Hematopoietic multipotent progenitor cell treated with erythropoietin and hydrocortisone succinate and interleukin-3 and kit ligand, for 6 days (in vitro differentiated cells): Measurements from ENCODE around the gene SAMD4A.

Experiments used
- DNase-seq: peaks from one replicate; pipeline ENCODE4 v3.0.0-alpha.2; 2015

SAMD4A gene, protein sequence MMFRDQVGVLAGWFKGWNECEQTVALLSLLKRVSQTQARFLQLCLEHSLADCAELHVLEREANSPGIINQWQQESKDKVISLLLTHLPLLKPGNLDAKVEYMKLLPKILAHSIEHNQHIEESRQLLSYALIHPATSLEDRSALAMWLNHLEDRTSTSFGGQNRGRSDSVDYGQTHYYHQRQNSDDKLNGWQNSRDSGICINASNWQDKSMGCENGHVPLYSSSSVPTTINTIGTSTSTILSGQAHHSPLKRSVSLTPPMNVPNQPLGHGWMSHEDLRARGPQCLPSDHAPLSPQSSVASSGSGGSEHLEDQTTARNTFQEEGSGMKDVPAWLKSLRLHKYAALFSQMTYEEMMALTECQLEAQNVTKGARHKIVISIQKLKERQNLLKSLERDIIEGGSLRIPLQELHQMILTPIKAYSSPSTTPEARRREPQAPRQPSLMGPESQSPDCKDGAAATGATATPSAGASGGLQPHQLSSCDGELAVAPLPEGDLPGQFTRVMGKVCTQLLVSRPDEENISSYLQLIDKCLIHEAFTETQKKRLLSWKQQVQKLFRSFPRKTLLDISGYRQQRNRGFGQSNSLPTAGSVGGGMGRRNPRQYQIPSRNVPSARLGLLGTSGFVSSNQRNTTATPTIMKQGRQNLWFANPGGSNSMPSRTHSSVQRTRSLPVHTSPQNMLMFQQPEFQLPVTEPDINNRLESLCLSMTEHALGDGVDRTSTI

DNA sequence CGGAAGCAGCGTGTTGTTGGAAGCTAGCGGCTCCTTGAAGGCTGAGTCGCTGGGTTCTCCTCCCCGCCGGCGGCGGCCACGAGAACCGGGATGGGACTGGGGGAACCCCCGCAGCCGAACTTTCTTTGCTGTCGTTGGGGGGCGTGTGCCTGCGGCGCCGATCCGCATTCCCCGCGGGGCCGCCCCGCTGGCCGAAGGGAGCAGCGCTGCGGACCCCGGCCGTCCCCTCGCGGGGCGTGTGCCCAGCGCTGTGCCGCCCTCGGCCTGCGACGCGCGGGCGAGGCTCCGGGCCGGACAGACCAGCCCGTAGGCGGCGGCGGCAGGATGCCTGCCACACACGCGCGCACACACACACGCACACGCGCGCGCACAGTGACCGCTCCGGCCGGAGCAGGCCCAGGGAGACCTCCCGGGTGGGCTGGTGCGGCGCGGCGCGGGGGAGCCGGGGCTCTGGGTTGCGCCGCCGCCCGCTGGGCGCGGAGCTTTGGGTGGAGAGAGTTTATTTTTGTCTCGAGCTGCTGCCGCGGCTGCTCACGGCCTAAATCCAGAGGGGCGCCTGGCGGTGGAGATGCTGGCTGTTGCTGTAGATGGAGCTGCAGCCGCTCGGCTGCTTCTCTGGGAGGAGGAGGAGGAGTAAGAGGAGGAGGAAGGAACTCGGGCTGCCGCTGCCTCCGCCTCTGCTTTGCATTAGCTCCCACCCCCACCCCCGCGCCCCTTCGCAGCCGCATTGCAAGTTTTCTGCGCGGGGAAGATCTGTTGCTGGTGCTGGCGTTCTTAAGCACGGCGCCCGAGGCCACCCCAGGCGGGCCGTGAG lies at the start of gene SAMD4A:
SAMD4A (plus strand) TSS at position 719 of the 814 bp plus-strand sequence. CDS start 789 bp downstream, outside the sequence.
- peak; percentile 66 for DNase-seq

DNA sequence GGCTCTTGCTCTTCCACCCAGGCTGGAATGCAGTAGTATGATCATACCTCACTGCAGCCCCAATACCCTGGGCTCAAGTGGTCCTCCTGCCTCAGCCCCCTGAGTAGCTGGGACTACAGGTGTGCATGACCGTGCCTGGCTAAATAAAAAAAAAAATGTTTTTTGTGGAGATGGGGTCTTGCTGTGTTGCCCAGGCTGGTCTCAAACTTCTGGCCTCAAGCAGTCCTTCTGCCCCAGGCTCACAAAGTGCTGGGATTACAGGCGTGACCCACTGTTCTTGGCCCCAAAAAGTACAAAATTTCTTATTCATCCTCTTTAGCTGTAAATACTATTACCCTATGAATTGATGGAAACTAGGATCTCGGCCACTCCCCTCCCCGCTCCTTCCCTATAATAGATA lies 42.5 kb upstream of the SAMD4A start:
- DNase-seq, result no peak

DNA sequence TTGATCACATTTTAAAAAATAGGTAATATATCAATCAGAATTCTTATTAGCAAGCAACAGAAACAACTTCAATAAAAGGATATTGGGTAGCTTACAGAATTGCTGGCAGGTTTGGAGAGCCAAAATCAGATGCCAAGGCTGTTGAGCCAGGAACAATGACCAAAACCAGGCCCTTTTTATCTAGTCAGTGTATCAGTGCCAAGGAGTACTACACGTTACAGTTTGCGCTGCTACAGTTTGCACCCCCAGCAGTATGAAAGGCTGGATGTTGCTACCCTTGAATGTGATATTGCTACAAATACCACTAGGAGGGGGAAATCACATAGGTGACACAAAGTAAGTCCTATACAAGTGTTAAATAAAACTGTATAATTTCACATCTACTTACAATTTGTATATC lies 38.0 kb upstream of the SAMD4A start:
- DNase-seq, result no peak

DNA sequence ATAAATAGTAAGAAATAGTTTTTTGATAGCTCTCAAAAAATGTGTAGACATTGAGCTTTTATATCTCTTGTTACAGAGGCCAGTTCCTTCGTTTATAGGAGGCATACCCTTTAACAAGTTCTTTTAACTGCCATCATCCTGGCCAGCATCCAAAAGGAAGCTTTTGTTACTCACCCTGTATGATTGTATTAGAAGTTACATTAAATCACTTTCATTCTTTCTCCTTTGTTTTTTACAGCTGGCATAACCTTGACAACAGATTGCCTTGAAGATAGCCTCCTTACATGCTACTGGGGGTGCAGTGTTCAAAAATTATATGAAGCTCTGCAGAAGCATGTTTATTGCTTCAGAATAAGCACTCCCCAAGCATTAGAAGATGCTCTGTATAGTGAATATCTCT lies 37.1 kb upstream of the SAMD4A start:
- no peak for DNase-seq

DNA sequence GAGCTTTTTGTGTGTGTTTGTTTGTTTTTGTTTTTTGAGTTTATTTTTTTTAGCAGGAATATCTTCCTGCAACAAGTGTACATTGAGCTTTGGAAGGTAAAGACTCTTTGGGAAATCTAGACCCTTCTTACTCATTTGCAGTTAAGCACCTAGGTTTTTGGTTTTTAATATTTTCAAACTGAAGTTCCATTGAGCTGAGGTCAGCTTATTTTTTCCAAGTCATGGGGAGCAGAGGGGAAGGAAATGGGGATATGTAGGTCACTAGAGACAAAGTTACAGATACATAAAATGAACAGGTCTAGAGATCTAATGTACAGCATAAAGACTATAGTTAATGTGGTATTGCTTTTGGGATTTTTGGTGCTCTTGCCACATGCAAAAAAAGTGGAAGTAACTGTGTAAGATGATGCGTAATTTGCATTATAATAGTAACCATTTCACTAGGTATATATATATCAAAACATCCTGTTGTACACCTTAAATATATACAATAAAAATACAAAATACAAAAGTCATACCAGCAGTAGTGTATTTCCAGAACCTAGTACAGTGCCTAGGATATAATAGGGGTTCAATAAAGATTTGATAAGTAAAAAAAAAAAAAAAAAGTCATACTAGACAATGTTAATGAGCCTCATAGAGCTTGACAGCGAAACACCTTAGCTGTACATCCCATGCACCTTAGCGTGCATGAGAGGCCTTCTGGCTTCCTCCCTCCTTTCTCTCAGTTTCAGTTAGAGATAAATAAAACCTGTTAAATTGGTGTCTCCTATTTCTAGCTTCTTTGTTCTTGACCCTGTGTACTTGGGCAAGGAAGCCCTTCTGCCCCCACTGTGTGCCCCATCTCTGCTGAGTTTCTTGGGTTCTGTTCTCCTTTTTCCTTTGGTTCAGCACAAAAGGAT lies 34.6 kb upstream of the SAMD4A start:
- no peak for DNase-seq

DNA sequence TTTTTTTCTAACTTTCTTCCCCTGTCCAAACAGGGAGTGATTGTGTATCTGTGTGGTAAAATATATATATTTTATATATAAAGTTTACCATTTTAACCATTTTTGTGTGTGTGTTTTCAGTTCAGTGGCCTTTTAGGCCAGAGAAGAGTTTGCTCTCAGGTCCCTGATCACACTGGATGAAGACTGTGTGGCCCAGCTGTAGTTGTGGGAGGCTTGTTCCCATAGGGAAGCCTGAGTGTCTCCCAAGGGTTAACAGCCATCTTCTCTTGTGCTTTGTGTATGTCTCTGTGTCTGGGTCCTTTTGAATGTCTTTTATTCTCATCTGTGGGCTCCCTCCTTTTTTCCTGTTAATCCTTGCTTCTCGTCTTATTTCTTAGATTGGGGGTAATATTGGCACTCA lies 33.8 kb upstream of the SAMD4A start:
- no peak for DNase-seq

DNA sequence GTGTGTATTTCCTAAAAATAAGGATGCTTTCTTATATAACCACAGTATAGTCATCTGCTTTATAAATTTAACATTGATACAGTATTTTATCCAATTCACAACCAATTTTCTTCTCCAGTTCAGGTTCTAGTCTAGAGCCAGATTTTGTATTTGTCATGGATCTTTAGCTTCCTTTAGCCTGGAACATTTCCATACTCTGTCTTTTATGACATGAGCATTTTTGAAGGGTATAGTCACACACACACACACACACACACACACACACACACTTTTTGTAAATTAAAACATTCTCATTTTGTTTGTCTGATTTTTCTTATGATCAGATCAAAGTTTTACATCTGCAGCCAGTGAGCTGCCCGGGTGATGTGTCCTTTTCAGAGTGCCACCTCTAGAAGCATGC lies 31.8 kb upstream of the SAMD4A start:
- no peak for DNase-seq

DNA sequence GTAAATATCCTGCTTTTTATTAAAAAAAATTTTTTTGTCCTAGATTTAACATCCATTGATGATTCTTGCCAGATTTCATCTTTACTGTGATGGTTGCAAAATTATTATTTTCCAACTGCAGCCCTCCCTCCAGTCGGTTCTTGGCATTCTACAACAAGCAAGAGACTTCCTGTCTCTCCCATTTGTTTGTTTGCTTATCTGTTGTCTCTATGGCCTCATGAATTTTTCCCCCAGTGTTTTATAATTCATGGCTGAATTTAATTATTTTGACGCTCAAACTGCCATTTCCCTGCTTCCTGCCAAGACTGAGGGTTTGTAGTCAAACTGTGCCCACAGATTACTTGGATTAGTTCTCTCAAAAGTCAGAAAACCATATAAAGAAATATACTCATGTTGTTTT lies 31.3 kb upstream of the SAMD4A start:
- DNase-seq, result no peak

DNA sequence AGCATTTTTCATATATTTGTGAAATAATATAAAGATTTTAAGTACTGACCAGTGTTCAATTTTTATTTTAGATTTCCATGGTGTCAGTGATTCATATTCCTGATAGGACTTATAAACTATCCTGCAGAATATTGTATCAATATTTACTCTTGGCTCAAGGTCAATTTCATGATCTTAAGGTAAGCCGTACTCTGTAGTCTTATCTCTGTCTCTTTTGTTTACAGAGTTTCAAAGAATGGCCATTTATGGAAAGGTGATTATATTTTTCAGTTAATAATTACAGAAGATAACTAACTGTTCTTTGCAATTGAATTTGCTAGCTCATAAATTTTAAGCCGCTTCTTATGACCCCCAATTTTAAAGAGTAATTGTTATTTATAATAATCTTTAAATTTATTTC lies 29.3 kb upstream of the SAMD4A start:
- DNase-seq, result no peak

DNA sequence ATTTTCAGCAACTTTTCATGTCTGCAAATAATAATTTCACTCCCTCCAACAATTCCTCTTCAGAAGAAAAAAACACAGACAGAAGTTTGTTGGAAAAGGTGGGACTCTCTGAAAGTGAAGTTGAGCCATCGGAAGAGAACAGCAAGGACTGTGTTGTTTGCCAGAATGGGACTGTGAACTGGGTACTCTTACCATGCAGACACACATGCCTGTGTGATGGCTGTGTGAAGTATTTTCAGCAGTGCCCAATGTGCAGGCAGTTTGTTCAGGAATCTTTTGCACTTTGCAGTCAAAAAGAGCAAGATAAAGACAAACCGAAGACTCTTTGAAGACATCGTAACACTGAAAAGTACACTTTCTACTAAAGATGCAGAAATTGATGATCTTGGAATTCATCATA lies 28.9 kb upstream of the SAMD4A start:
- DNase-seq, result no peak

DNA sequence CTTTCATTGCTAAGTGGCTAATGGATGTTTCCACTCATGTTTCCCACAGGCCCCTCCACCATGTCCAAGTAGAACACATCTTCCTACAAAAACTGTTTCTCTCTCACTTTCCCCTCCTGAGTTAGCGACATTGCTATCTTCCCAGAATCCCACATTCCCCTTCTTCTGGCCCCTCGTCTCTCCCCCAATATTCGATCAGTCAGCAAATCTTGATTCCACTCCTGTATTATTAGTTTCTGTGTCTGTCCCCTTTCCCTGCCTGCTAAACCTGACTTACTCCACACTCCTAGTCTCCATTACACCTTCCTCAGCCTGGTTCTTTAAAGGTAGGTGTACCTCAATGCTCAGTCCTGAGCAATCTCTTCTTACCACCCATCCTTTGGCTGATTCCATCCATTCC lies 19.3 kb upstream of the SAMD4A start:
- DNase-seq, result no peak

DNA sequence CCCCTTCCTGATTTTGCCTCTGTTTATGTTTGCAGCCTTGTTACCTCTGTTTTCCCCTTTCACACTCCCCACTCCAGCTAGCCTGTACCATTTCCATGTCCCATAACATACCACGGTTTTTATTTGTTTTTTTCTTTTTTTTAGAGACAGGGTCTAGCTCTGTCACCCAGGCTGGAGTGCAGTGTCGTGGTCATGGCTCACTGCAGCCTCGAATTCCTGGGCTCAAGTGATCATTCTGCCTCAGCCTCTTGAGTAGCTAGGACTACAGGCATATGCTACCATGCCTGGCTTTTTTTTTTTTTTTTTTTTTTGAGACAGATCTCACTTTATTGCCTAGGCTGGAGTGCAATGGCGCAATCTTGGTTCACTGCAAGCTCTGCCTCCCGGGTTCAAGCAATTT lies 18.4 kb upstream of the SAMD4A start:
- DNase-seq, result no peak

DNA sequence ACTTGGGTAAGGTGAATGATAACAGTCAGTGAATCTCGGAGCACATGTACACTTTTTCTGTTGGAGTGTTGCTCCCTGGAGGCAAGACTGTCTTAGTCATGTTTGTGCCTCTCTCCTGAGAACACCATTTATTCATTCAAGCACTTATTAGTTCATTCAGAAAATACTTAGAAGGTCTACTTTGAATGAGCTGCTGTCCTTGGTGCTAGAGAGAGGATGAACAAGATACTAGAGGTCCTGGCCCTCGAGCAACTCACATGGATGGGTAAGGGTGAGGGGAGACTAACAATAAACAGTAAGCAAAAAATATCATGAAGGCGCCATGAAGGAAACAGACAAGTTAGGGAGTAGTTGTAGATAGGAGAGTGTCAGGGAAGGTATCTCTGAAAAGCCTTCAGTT lies 17.1 kb upstream of the SAMD4A start:
- DNase-seq, result peak; percentile 36

DNA sequence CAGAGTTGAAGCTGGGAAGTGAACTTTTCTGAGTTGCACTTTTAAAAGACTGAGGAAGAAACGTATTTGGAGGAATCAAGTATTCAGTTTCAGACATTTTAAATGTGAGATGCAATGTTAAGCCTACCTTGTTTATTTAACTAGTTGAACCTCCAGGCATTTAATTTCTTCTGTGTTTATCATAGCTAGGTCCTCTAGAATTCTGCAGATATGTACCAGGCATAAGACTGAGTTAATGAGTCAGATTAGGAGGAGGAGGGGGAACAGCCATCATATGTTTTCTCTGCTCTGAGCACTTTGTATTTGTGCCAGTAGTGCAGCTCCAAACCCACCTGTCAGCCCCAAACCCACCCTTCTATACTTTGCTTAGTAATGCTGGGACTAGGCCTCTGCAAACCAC lies 16.4 kb upstream of the SAMD4A start:
- DNase-seq, result no peak

DNA sequence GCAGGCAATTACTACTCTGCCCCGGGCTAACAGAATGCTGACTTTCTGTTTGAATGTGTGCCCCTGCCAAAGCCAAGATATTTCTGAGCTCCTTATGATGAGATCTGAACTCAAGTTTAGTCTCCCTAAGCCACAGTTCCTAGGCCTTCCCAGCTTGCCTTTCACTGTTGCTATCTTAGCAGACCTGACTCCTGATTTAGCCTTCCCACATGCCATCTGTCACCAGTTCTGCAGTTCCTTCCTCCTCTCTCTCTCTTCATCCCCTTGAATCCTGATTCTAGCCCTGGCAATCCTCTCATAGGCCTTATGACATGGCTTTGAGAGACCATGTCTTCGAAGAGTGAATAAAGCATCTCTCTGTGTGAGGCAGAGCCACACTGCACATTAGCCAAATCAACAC lies 12.5 kb upstream of the SAMD4A start:
- DNase-seq, result no peak

DNA sequence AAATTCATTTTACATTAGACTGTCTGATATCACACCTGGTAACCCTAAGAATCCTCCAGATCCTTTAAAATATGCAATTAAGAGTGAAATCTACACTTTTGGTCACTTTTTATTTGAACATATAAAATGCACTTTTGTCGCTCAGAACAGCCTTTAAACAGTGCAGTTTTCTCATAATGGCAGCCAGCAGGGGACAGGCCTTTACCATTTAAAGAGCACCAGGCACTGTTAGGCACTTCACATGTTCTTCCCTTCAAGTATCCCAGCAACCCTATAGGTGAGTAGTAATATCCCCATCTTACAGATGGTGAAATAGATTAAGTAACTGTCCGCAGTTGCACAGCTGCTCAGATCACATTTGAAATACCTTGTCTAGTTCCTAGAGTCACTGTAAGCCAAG lies 11.3 kb upstream of the SAMD4A start:
- no peak for DNase-seq

DNA sequence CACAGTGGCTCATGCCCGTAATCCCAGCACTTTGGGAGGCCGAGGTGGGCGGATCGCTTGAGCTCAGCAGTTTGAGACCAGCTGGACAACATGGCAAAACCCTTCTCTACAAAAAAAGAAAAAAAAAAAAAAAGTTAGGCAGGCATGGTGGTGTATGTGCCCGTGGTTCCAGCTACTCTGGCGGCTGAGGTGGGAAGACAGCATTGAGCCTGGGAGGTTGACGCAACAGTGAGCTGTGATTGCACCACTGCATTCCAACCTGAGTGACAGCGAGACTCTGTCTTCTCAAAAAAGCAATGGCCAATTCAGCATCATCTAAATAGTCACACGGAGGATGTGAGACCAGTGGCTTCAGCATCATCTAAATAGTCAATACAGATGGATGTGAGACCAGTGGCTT lies 10.4 kb upstream of the SAMD4A start:
- DNase-seq, result no peak

DNA sequence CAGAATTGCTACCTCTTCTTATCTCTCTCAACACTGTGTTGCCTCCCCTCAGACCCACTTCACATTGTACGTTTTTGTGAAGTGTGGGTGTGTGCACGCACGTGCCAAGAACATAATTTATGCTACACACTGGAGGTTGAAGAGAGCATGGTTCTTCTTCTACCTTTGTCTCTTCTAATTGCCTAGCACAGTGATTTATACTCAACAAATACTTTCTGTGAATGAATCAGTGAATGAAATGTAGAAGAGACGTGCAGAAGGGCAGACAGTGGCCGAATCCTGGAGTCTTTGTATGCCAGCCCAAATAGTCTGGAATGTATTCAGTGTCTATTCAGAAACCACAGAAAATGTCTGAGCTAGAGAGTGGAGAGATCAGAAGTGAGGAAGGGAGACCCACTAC lies 4.6 kb upstream of the SAMD4A start:
- DNase-seq, result no peak

DNA sequence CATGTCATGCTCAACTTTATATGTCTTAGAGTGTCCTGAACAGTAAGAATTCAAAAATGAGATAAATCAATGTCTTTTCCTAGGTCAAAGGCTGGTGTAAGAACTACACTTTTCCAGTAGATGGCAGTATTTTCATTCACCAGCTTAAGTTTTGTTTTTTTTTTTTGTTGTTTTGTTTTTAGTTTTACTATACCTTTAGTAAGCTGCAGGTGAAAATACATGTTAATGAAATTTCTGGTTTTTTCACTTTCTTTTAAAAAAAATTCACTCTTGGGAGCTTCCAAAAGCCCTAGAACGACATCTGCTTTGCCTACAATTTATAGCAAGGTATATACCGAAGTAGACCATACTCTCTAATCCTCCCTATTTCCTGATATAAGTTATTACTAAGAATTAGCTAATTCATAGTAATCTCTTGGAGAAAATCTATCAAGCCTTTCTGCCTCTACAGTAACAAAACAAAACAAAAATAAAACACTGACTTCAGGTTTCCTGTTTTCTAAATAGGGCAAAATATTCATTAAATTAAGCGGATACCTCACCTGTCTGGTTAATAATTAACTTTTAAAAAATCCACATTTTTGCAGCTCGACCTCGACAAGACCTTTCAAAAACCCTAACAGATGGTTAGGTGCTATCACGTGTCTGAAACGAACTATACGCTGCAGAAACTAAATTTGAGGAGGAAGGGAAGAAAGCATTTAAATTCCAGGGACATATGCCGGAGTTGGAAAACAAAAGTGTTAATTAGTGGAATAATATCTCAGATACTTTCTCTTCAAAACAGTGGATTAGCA lies 2.7 kb upstream of the SAMD4A start:
- peak; percentile 73 for DNase-seq

DNA sequence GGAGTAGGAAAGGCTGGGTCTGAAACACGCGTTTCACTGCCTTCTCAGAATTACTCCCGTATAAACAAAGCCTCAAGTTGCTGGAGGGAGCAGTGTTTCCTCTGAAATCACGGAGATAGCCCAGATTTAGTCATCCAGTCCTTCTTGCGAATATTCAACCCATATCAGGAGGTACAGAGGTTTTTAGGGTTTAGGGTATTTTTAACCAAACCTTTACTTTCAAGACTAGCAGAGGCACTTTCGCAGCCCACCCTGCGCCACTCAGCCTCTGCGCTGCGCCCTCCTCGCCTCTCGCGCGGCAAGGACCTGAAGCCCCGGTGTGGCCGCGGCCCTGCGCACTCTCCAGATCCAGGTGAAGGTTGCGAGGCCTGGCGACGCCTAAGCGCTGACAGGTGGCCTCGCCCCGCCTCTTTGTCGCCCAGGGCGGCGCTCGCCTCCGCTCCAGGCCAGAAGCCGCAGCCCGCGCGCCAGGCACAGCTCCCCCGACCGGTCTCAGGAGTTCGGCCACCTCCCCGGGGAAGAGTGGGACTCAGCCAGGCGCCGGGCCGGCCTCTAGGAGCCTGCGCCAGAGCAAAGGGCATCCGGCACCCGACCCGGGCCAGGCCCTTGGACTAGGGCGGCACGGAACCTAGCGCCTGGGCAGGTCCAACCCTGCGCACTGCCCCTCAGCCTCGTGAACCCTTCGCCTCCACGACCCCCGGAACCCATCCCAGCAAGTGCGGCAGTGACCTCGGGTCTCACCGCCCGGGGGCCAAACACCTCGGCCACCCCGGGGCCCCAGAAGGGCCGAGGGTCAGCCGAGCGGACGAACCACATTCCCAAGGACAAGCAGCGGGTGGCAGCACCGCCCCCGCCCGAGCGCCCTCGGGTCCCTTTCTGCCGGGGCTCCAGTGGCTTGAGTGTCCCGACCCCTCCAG lies 1.8 kb upstream of the SAMD4A start:
- peak; percentile 25 for DNase-seq
